Head of caudate nucleus (tissue), 42 donors: ENCODE results near the gene SIK3.
"Not testable (repeated sequence)": the region's sequence is repeated elsewhere in the genome, so short reads cannot be mapped to it uniquely, and the experiment has no call there.

Source experiments
- DNase-seq, 42 donors: peaks; one replicate each; pipeline versions ENCODE4 v3.0.0 to v3.0.0-alpha.2; 2020 to 2021; ENCODE audit warnings: mixed read lengths in 7 of 42
- intact Hi-C: fragments of 100-400 bp; cut with DNase I; formaldehyde crosslinking; loops from one replicate; pipeline ENCODE4 v1.15.0; 2022

The SIK3 gene

GRCh38 chr11:116847612-116848011 lies 250.6 kb downstream of the SIK3 start:
- intact Hi-C loops: no loop called here
- DNase-seq: no peak

- DNase-seq: no peak
- intact Hi-C loops: no loop called here
Measured at GRCh38 chr11:116844722-116845121, 253.5 kb downstream of the SIK3 start.

GRCh38 chr11:116843661-116844060 lies 254.6 kb downstream of the SIK3 start:
- no peak for DNase-seq
- intact Hi-C loops: no loop called here

DNA sequence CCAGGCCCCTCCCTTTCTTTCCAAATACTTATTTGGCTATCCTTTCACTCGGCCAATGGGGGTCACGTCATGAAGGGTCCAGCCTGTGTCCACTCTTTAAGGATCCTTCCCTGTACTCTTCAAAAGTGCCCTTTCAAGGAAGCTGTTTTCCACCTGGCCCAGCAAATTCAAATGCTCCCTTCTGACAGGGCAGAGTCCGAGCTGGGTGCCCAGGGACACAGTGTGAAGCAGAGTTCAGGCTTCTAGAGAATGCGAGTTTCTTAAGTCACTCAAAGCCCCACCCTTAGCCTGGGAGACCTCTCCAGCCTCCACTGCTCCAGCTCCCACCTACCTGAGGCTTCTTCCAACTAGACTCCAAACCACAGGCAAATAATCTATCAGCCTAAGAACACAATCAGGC lies 255.3 kb downstream of the SIK3 start:
- no peak for DNase-seq

DNA sequence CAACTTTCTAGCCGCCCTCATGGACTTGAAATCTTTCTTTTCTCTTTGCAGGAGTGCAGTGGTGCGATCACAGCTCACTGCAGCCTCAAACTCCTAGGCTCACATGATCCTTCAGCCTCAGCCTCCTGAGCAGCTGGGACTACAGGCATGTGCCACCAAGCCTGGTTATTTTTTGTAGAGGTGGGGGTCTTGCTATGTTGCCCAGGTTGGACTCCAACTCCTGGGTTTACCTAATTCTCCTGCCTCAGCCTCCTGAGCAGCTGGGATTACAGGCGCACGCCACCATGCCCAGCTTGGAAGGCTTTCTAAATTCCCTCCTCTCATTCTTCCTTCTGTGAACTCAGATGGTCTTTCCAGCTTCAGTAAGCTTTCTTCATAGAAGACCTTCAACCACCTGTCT lies 256.1 kb downstream of the SIK3 start:
- intact Hi-C loops: no loop called here

More for the DNA sequence above, 255.3 kb downstream of the SIK3 start:
- intact Hi-C loops: no loop called here

DNA sequence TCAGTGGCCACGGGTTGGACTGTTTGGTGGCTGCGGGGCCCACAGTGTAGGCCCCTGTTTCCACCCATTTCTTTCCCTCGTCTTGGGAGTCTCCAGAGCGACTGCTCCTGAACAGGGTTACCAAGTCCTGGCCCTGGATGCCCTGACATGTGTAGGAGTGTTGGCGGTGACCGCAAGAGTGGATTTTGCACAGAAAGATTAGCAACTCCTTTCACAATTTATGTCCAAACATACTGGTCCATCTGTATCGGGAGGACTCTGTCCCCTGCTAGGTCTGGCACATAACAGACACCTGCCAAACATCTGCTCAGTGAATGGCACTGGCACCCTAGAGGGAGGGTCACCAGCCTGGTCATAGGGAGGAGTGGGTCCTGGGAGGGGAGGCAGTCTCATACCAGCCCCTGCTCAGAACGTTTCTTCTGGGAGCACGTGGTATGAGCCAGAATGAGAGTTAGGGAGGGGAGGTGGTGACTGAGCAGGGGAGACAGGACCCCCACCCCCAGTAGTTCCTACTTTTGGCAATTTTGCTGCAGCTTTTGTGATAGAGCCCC lies 257.4 kb downstream of the SIK3 start:
- DNase-seq: no peak
- intact Hi-C loops: no loop called here

More for the DNA sequence above, 256.1 kb downstream of the SIK3 start:
- no peak for DNase-seq

DNA sequence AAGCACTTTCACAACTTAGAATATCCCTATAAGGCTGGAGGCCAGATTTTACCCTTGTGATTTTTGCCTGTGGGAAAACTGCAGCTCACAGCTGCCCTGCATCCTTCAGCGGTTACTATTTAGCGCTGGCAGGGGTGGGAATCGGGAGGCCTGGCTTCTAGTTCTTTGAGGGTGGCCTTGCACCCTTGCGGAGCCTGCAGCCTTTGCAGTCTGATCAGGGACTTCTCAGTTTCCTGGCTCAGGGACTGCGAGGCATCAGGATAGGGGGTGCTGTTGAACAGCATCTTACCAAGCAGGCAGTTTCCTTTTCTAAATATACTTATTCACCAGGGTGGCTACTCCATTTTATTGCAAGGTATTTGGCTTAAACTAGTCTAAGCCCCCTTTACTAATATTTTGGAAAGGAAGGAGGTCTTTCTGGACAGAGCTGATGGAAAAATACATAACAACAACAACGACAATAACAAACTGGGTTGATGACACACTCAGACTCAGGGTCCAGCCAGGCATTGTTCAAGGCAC lies 257.9 kb downstream of the SIK3 start:
- DNase-seq: peak in 38 of 42 donors; percentile 21 to 81 (median 53)
- intact Hi-C loops: no loop called here

DNA sequence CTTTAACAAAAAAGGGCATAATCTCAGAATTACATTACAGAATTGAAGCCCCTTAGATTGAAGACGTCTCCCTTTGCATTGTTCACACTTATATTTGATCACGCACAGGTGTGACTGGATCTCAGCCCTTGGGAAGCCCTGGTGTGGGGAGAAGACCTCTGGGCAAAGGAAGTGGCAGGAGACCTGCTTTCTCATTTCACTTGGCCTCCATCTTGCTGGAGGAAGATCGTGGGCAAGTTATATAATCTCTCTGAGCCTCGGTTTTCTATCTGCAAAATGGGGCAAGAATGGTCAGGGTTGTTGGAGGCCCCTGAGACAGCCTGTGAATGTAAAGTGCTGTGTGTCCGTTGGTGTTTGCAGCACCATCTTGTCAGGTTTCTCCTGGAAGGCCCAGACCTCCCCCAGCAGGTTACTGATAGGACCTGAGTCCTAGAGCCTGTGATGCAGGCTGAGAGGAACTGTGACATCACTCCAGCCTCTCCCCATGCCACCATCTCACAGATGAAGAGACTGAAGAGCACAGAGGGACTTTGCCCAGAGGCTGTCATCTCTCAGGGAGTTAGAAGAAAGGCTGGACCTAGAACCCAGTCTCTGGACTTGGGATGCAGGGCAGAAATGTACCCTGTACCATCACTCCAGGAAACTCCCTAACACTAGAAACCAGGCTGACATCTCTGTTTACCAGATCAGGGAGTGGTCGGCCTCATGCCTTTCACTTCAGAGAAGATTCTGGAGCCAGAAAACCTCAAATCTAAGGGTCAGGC lies 259.7 kb downstream of the SIK3 start:
- intact Hi-C loops: no loop called here
- no peak for DNase-seq

DNA sequence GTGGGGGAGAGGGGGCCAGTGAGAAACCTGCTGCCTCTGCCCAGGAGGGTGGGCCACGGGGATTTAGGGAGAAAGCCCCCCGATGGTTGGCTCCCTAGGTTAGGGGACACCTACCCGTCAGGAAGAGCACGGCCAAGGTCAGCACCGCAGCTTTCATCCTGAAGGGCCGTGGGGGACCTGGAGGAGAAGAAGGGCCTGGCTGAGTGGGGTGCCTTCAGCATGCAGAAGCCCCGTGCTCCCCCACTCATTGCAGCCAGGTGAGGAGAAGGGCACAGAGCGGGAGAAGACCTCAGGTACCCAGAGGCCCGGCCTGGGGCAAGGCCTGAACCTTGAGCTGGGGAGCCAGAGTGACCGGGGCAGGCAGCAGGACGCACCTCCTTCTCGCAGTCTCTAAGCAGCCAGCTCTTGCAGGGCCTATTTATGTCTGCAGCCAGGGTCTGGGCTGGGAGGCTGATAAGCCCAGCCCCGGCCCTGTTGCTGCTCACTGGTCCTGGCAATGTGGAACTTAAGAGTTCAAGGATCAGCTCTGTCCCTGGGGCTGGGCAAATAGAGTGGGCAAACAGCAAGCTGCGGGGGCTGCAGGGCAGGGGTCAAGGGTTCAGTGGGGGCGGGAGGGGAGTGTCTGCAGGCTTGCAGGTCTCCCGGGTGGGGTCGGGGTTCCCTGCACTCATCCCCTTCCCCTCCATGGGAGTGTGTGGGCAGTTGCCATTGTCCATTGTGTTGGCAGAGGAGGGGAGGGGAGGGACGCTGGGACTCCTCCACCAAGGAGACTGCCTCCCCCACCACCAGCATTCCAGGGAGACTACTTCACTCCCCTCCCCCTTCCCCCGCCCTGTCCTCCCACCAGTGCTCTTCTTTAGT lies 260.8 kb downstream of the SIK3 start, which contains the start of gene APOA1:
Gene APOA1, minus strand, starts transcription at position 392 of the 861 bp plus-strand sequence. Its CDS starts 235 bp downstream, at position 157.
- DNase-seq: no peak
- intact Hi-C loops: no loop called here

GRCh38 chr11:116836632-116836991 lies 261.6 kb downstream of the SIK3 start:
- DNase-seq: no peak
- intact Hi-C loops: no loop called here

- intact Hi-C loops: no loop called here
- DNase-seq: peak; percentile 65 to 95 (median 87)
Measured at GRCh38 chr11:116835791-116836631, 262.2 kb downstream of the SIK3 start.

- DNase-seq: no peak
- intact Hi-C loops: no loop called here
Measured at GRCh38 chr11:116835042-116835772, 263.0 kb downstream of the SIK3 start.

DNA sequence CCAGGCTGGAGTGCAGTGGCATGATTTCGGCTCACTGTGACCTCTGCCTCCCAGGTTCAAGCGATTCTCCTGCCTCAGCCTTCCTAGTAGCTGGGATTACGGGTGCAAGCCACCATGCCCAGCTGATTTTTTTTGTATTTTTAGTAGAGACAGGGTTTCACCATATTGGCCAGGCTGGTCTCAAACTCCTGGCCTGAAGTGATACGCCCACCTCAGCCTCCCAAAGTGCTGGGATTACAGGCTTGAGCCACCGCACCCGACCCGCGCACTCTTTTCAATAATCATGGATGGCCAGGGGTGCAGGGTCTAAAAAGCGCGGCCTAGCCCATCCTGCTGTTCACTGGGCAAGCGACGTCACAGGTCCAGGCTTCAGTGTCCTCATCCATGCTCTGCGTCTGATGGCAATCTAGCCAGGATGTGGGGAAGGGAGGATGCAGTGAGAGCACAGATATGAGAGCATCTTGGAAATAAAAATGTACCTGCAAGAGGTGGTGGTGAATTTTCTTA lies 263.6 kb downstream of the SIK3 start:
- DNase-seq, intact Hi-C loops: not testable (repeated sequence)

- intact Hi-C loops: no loop called here
- DNase-seq: no peak
Measured at GRCh38 chr11:116833816-116834534, 264.3 kb downstream of the SIK3 start.

DNA sequence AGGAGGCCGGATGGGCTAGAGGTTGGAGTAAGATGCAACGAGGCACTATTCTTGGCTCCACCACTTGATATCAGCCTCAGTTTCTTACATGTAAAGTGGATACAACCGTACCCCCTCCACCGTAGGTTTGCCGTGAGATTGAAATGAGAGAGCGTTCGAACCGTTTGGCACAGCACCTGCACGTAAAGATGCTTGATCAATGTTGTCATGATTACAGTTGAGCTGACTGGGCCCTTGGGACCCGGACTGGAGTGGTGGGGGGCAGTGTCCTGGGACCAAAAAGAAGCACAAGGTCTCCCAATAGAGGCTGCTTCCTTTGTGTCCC lies 264.8 kb downstream of the SIK3 start:
- no peak for DNase-seq
- intact Hi-C loops: no loop called here

GRCh38 chr11:116832350-116833290 lies 265.6 kb downstream of the SIK3 start:
- no peak for DNase-seq
- intact Hi-C loops: no loop called here
